ENCODE data around the gene SYNGR1.

DNA sequence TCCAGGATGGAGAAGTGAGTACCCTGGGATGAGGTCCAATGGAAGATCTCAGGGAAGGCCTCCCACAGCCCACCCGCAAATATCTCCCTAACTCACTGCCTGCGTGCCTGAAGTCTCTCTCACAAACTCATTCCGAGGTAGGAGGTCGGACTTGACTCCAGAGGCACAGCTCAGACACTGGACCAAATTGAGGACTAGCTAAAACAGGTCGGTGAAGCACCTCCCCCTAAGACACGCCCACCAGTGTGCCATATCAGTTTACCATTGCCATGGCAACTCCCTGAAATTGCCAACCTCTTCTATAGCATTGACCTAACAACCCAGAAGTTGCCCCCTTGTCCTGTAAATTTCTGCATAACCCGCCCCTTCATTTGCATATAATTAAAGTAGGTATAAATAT, 47.9 kb upstream of the SYNGR1 start:
- no peak for TF ChIP-seq POLR2A (IDR thresholded peaks at IDR 0.05)
- TF ChIP-seq, protein P1, sequence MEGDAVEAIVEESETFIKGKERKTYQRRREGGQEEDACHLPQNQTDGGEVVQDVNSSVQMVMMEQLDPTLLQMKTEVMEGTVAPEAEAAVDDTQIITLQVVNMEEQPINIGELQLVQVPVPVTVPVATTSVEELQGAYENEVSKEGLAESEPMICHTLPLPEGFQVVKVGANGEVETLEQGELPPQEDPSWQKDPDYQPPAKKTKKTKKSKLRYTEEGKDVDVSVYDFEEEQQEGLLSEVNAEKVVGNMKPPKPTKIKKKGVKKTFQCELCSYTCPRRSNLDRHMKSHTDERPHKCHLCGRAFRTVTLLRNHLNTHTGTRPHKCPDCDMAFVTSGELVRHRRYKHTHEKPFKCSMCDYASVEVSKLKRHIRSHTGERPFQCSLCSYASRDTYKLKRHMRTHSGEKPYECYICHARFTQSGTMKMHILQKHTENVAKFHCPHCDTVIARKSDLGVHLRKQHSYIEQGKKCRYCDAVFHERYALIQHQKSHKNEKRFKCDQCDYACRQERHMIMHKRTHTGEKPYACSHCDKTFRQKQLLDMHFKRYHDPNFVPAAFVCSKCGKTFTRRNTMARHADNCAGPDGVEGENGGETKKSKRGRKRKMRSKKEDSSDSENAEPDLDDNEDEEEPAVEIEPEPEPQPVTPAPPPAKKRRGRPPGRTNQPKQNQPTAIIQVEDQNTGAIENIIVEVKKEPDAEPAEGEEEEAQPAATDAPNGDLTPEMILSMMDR (IDR thresholded peaks at IDR 0.05), result no peak

Measured in esophagus squamous epithelium (tissue), 4 donors.